Measurements from ENCODE around the gene EHD1. TPM values are rescaled to one million over a fixed set of nuclear protein-coding genes. Genes with fewer than 3 reads are reported as not detected.
"Not testable (repeated sequence)": the region's sequence is repeated elsewhere in the genome, so short reads cannot be mapped to it uniquely, and the experiment has no call there.

The EHD1 gene
- total RNA-seq, 1 donor from 2014 or later: 57.2 TPM

GRCh38 chr11:64823568-64824119 lies 54.8 kb downstream of the EHD1 start:
- DNase-seq (ENCODE audit: low spot score, unreplicated experiment): no peak
- Mint-ChIP-seq H3K4me1 (ENCODE audit: low read depth) (no peaks in the 10 kb centered on the region), H3K27me3 (no peaks in the 10 kb centered on the region), H3K4me3 (ENCODE audit: low read depth) (no peak overlapping the region), H3K27ac (no peak overlapping the region), H3K36me3 (ENCODE audit: insufficient read depth) (peaks cover 16% of the 10 kb centered on the region), H3K9me3 (ENCODE audit: low read depth) (no peaks in the 10 kb centered on the region)
- TF ChIP-seq, protein P1, sequence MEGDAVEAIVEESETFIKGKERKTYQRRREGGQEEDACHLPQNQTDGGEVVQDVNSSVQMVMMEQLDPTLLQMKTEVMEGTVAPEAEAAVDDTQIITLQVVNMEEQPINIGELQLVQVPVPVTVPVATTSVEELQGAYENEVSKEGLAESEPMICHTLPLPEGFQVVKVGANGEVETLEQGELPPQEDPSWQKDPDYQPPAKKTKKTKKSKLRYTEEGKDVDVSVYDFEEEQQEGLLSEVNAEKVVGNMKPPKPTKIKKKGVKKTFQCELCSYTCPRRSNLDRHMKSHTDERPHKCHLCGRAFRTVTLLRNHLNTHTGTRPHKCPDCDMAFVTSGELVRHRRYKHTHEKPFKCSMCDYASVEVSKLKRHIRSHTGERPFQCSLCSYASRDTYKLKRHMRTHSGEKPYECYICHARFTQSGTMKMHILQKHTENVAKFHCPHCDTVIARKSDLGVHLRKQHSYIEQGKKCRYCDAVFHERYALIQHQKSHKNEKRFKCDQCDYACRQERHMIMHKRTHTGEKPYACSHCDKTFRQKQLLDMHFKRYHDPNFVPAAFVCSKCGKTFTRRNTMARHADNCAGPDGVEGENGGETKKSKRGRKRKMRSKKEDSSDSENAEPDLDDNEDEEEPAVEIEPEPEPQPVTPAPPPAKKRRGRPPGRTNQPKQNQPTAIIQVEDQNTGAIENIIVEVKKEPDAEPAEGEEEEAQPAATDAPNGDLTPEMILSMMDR (IDR thresholded peaks at IDR 0.05; ENCODE audit: unreplicated experiment): no peak

DNA sequence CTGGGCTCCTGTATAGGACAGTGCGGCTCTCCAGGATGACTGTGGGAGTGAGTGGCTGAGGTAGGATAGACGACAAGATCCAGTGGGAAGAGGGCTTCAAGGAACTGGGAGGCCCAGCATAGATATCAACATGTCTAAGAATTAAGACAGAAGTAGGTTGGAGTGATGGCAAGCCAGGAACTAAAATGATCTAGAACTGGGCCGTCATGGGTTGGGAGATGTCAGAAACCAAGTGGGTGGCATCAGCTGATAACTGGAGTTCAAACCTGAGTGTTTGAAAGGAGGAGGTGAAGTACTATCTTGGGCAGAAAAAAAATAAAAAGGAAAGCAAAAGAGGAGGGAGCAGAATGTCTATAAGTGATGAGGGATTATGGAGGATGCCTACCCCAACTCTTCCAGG lies 60.9 kb downstream of the EHD1 start:
- TF ChIP-seq, protein P1 (IDR thresholded peaks at IDR 0.05; ENCODE audit: unreplicated experiment): no peak
- peak overlapping the region; percentile 45 for H3K27ac Mint-ChIP-seq
- no peaks in the 10 kb centered on the region for H3K9me3 Mint-ChIP-seq (ENCODE audit: low read depth)
- H3K36me3 Mint-ChIP-seq (ENCODE audit: insufficient read depth): no peaks in the 10 kb centered on the region
- H3K4me1 Mint-ChIP-seq (ENCODE audit: low read depth): peaks cover 2% of the 10 kb centered on the region
- no peaks in the 10 kb centered on the region for H3K27me3 Mint-ChIP-seq
- no peak for DNase-seq (ENCODE audit: low spot score, unreplicated experiment)
- no peak overlapping the region for H3K4me3 Mint-ChIP-seq (ENCODE audit: low read depth)

- not testable (repeated sequence) for H3K4me3 Mint-ChIP-seq (ENCODE audit: low read depth); H3K36me3 Mint-ChIP-seq (ENCODE audit: insufficient read depth); H3K4me1 Mint-ChIP-seq (ENCODE audit: low read depth); DNase-seq (ENCODE audit: low spot score, unreplicated experiment); H3K27me3 Mint-ChIP-seq; H3K9me3 Mint-ChIP-seq (ENCODE audit: low read depth)
- H3K27ac Mint-ChIP-seq: peak overlapping the region; percentile 9
These were observed 63.0 kb downstream of the EHD1 start for GRCh38 chr11:64815433-64815832.

DNA sequence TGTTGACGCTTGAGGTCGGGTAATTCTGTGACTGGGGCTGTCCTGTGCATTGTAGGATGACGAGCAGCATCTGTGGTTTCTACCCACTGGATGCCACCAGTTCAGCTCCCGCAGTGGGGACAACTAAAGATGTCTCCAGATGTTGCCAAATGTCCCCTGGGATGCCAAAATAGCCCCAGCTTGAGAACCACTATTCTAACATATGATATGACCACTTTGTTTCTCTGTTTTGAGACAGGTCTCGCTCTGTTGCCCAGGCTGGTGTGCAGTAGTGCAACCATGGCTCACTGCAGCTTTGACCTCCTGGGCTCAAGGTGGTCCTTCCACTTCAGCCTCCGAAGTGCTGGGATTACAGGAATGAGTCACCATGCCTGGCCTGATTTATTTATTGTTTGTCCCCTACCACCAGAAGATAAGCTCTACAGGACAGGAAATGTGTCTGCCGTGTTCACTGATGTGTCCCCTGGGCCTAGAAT lies 63.7 kb downstream of the EHD1 start:
- DNase-seq (ENCODE audit: low spot score, unreplicated experiment): no peak
- H3K27ac Mint-ChIP-seq: no peak overlapping the region
- TF ChIP-seq, protein P1 (IDR thresholded peaks at IDR 0.05; ENCODE audit: unreplicated experiment): no peak
- no peaks in the 10 kb centered on the region for H3K36me3 Mint-ChIP-seq (ENCODE audit: insufficient read depth)
- peaks cover 4% of the 10 kb centered on the region for H3K4me1 Mint-ChIP-seq (ENCODE audit: low read depth)
- no peaks in the 10 kb centered on the region for H3K9me3 Mint-ChIP-seq (ENCODE audit: low read depth)
- no peak overlapping the region for H3K4me3 Mint-ChIP-seq (ENCODE audit: low read depth)
- H3K27me3 Mint-ChIP-seq: no peaks in the 10 kb centered on the region

DNA sequence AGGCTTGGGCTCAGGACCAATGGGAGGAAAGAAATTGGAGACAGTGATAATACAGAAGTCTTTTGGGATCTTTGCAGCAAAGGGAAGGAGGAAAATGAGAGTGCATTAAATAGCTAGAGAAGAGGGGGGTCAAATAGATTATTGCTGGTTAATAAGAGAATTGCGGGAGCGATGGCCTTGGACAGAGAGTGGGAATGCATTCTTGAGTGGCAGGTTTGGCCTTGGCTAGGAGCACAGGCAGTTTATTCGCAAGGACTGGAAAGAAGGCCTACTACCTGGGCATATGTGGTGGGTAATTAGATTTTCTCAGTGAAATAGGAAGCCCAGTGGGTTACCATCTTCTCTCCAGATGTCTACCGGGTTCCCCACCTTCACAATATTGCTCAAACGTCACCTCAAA lies 64.6 kb downstream of the EHD1 start:
- Mint-ChIP-seq H3K27ac (no peak overlapping the region), H3K27me3 (no peaks in the 10 kb centered on the region), H3K4me1 (ENCODE audit: low read depth) (peaks cover 10% of the 10 kb centered on the region), H3K9me3 (ENCODE audit: low read depth) (no peaks in the 10 kb centered on the region), H3K36me3 (ENCODE audit: insufficient read depth) (no peaks in the 10 kb centered on the region), H3K4me3 (ENCODE audit: low read depth) (no peak overlapping the region)
- DNase-seq (ENCODE audit: low spot score, unreplicated experiment): no peak
- TF ChIP-seq, protein P1 (IDR thresholded peaks at IDR 0.05; ENCODE audit: unreplicated experiment): no peak

GRCh38 chr11:64810891-64811272 lies 67.5 kb downstream of the EHD1 start:
- Mint-ChIP-seq H3K27ac (peak overlapping the region; percentile 96), H3K27me3 (no peaks in the 10 kb centered on the region), H3K36me3 (ENCODE audit: insufficient read depth) (peaks cover 3% of the 10 kb centered on the region), H3K4me1 (ENCODE audit: low read depth) (peaks cover 10% of the 10 kb centered on the region), H3K9me3 (ENCODE audit: low read depth) (no peaks in the 10 kb centered on the region), H3K4me3 (ENCODE audit: low read depth) (peak overlapping the region; percentile 96)
- TF ChIP-seq, protein P1 (IDR thresholded peaks at IDR 0.05; ENCODE audit: unreplicated experiment): no peak
- DNase-seq (ENCODE audit: low spot score, unreplicated experiment): no peak
